H1 (cell line): ENCODE measurements around the gene RBMS1. TPM values are rescaled to one million over a fixed set of nuclear protein-coding genes. Genes with fewer than 3 reads are reported as not detected.

Source experiments
- CTCF ChIA-PET: fragments of 300-600 bp; sonication (Branson Sonifier 250); formaldehyde crosslinking; loops from one replicate; lab custom pipeline; 2021; ENCODE audit not compliant: partially characterized antibody; lab: Charles Lee
- POLR2A ChIA-PET: fragments of 300-600 bp; sonication (Branson Sonifier 250); formaldehyde crosslinking; loops from one replicate; lab custom pipeline; 2021; ENCODE audit warnings: inconsistent platforms; ENCODE audit not compliant: partially characterized antibody; lab: Charles Lee
- DNase-seq, 2 experiments: peaks; one replicate each; pipeline versions ENCODE4 v3.0.0 to v3.0.0-alpha.2; 2010 to 2022; ENCODE audit warnings: low spot score in 2 of 2, low read depth in 1 of 2, mixed read lengths in 1 of 2
- FAIRE-seq: peaks from 2 replicates; lab custom pipeline; 2011; peaks lifted over from hg19 to GRCh38; lab: Jason Lieb, UNC
- H2AFZ ChIP-seq: 2 replicates; pipeline ENCODE4 v1.8.1; 2012; ENCODE audit warnings: low read length, inconsistent platforms
- H2AK5ac ChIP-seq: 2 replicates; pipeline ENCODE4 v1.6.1; 2013; ENCODE audit warnings: low read depth, low read length
- H2BK120ac ChIP-seq: replicated peaks from 2 replicates; pipeline ENCODE3; 2013; ENCODE audit warnings: low read depth, low read length, inconsistent platforms
- H2BK12ac ChIP-seq: 2 replicates; pipeline ENCODE4 v1.6.1; 2013; ENCODE audit warnings: low read depth, low read length
- H2BK15ac ChIP-seq: 2 replicates; pipeline ENCODE4 v1.6.1; 2013; ENCODE audit warnings: low read length
- H2BK20ac ChIP-seq: 2 replicates; pipeline ENCODE4 v1.6.1; 2013; ENCODE audit warnings: low read length
- H2BK5ac ChIP-seq: 2 replicates; pipeline ENCODE4 v1.6.1; 2013; ENCODE audit warnings: low read depth, low read length
- H3K14ac ChIP-seq: 2 replicates; pipeline ENCODE4 v1.6.1; 2013; ENCODE audit warnings: inconsistent platforms; ENCODE audit not compliant: insufficient read length
- H3K18ac ChIP-seq: 2 replicates; pipeline ENCODE4 v1.6.1; 2013; ENCODE audit warnings: low read length; ENCODE audit errors: extremely low read depth
- H3K23ac ChIP-seq: 2 replicates; pipeline ENCODE4 v1.6.1; 2013; ENCODE audit warnings: inconsistent platforms; ENCODE audit not compliant: insufficient read length
- H3K23me2 ChIP-seq: 2 replicates; pipeline ENCODE4 v1.6.1; 2013; ENCODE audit warnings: low read depth, low read length
- H3K27ac ChIP-seq: 2 replicates; pipeline ENCODE4 v1.6.1; 2011; ENCODE audit warnings: low read depth, low read length, inconsistent platforms
- H3K27me3 ChIP-seq, 4 experiments: replicated peaks in 1 of 4; 1 replicate in 1 of 4; 2 replicates in 3 of 4; pipeline versions ENCODE4 v1.6.1 to v1.8.1; 2011 to 2013; ENCODE audit warnings: low read length in 3 of 4, mild to moderate bottlenecking in 3 of 4, inconsistent platforms in 2 of 4, mixed read lengths in 2 of 4, moderate library complexity in 1 of 4; ENCODE audit not compliant: control insufficient read depth in 3 of 4, insufficient read depth in 3 of 4; ENCODE audit errors: extremely low read depth in 1 of 4
- H3K36me3 ChIP-seq, 4 experiments: 2 replicates each; pipeline versions ENCODE4 v1.6.1 to v1.8.1; 2011 to 2013; ENCODE audit warnings: mild to moderate bottlenecking in 4 of 4, low read length in 3 of 4, moderate library complexity in 2 of 4, control low read depth in 1 of 4, inconsistent platforms in 1 of 4; ENCODE audit not compliant: insufficient read depth in 4 of 4, control insufficient read depth in 2 of 4
- H3K4ac ChIP-seq: replicated peaks from 2 replicates; pipeline ENCODE3; 2013; ENCODE audit warnings: low read length, low read depth, mixed read lengths, inconsistent platforms; ENCODE audit not compliant: insufficient read length
- H3K4me1 ChIP-seq, 4 experiments: replicated peaks in 1 of 4; 1 replicate in 1 of 4; 2 replicates in 3 of 4; pipeline versions ENCODE4 v1.6.1 to v1.8.1; 2011 to 2013; ENCODE audit warnings: low read length in 3 of 4, inconsistent platforms in 2 of 4, mixed read lengths in 1 of 4; ENCODE audit not compliant: insufficient read depth in 4 of 4, control insufficient read depth in 3 of 4
- H3K4me2 ChIP-seq, 2 experiments: 2 replicates each; pipeline versions ENCODE4 v1.6.1 to v1.8.1; 2011 to 2013; ENCODE audit warnings: low read depth in 2 of 2, low read length in 2 of 2, control low read depth in 1 of 2, inconsistent platforms in 1 of 2, mild to moderate bottlenecking in 1 of 2; ENCODE audit not compliant: insufficient read depth in 1 of 2
- H3K4me3 ChIP-seq, 4 experiments: fragments of 200-600, 300-600 bp in 1 of 4; sonication (generic), shearing (Covaris generic), sonication (Bioruptor Twin) in 1 of 4; 2 replicates each; pipeline versions ENCODE4 v1.5.1 to v1.8.1; 2011 to 2016; ENCODE audit warnings: low read length in 4 of 4, low read depth in 3 of 4, control low read depth in 2 of 4, inconsistent platforms in 2 of 4, mild to moderate bottlenecking in 2 of 4, mixed read lengths in 1 of 4, moderate library complexity in 1 of 4; ENCODE audit not compliant: insufficient read depth in 2 of 4; ENCODE audit errors: extremely low read depth in 1 of 4
- H3K56ac ChIP-seq: replicated peaks from 2 replicates; pipeline ENCODE3; 2013; ENCODE audit warnings: low read depth, mild to moderate bottlenecking, mixed read lengths, low read length, inconsistent platforms; ENCODE audit not compliant: insufficient read length
- H3K79me1 ChIP-seq: 2 replicates; pipeline ENCODE4 v1.6.1; 2013; ENCODE audit warnings: low read depth, low read length, control low read depth
- H3K79me2 ChIP-seq, 2 experiments: 2 replicates each; pipeline versions ENCODE4 v1.6.1 to v1.8.1; 2012 to 2013; ENCODE audit warnings: low read length in 2 of 2, mild to moderate bottlenecking in 2 of 2, inconsistent platforms in 1 of 2; ENCODE audit not compliant: insufficient read depth in 2 of 2, control insufficient read depth in 1 of 2
- H3K9ac ChIP-seq, 4 experiments: replicated peaks in 1 of 4; 1 replicate in 1 of 4; 2 replicates in 3 of 4; pipeline versions ENCODE4 v1.6.1 to v1.8.1; 2011 to 2013; ENCODE audit warnings: low read depth in 3 of 4, low read length in 3 of 4, control low read depth in 2 of 4, mild to moderate bottlenecking in 2 of 4, moderate library complexity in 2 of 4, inconsistent platforms in 1 of 4; ENCODE audit errors: extremely low read depth in 1 of 4
- H3K9me3 ChIP-seq, 2 experiments: 2 replicates each; pipeline versions ENCODE4 v1.6.1 to v1.8.1; 2012 to 2013; ENCODE audit warnings: mild to moderate bottlenecking in 2 of 2, moderate library complexity in 2 of 2, control low read depth in 1 of 2, inconsistent platforms in 1 of 2, low read depth in 1 of 2, low read length in 1 of 2, mixed read lengths in 1 of 2; ENCODE audit not compliant: insufficient read depth in 2 of 2
- H4K20me1 ChIP-seq, 2 experiments: replicated peaks in 1 of 2; 2 replicates each; pipeline versions ENCODE3 to v1.8.1; 2011 to 2013; ENCODE audit warnings: inconsistent platforms in 2 of 2, low read length in 2 of 2, mild to moderate bottlenecking in 1 of 2; ENCODE audit not compliant: insufficient read depth in 2 of 2, control insufficient read depth in 1 of 2
- H4K5ac ChIP-seq: 2 replicates; pipeline ENCODE4 v1.6.1; 2013; ENCODE audit warnings: low read length, low read depth, mixed read lengths, inconsistent platforms; ENCODE audit not compliant: insufficient read length
- H4K8ac ChIP-seq: 2 replicates; pipeline ENCODE4 v1.8.0; 2013; ENCODE audit warnings: mild to moderate bottlenecking, moderate library complexity, low read length, inconsistent platforms; ENCODE audit not compliant: insufficient read depth; ENCODE audit errors: extremely low read depth
- H4K91ac ChIP-seq: replicated peaks from 2 replicates; pipeline ENCODE3; 2013; ENCODE audit warnings: low read length, mixed read lengths, inconsistent platforms; ENCODE audit not compliant: insufficient read length
- ASH2L ChIP-seq: fragments of 200-600, 300-600 bp; sonication (generic); IDR thresholded peaks from one replicate; pipeline ENCODE4 v1.7.1; 2017; ENCODE audit warnings: low read length
- EGR1 ChIP-seq: IDR thresholded peaks from 2 replicates; pipeline ENCODE4 v1.6.1; 2011; ENCODE audit warnings: low read depth, low read length, borderline replicate concordance
- RXRA ChIP-seq: IDR thresholded peaks from 2 replicates; pipeline ENCODE4 v1.6.1; 2011; ENCODE audit warnings: low read depth, mild to moderate bottlenecking, low read length, moderate library complexity; ENCODE audit not compliant: insufficient read depth
- SP1 ChIP-seq: IDR thresholded peaks from 2 replicates; pipeline ENCODE4 v1.6.1; 2011; ENCODE audit warnings: low read depth, low read length
- WGBS, 2 experiments: shearing (Covaris generic) in 1 of 2; methylation state at CpG; one replicate each; pipeline versions ENCODE4 v1.1.6 to v1.1.7; 2013 to 2015; ENCODE audit warnings: low lambda C conversion rate in 2 of 2, mixed read lengths in 2 of 2, inconsistent platforms in 1 of 2, low coverage in 1 of 2, missing lambda C conversion rate in 1 of 2; ENCODE audit not compliant: insufficient replicate concordance in 2 of 2, insufficient coverage in 1 of 2, insufficient read length in 1 of 2; ENCODE audit errors: extremely low coverage in 1 of 2, missing lambda C conversion rate in 1 of 2; 5-methylcytosine and 5-hydroxymethylcytosine counted together
- polyA plus RNA-seq, 7 experiments: library from polyadenylated mRNA; depleted of rRNA in 3 of 7; stranded (reverse) in 5 of 7; unstranded in 2 of 7; fragments of >200 nt in 5 of 7; fragments of 200-250 nt in 2 of 7; gene quantifications; 1 replicate in 5 of 7; 2 replicates in 1 of 7; 4 replicates in 1 of 7; pipeline versions ENCODE4 v1.2.1 to v1.2.3, GENCODE V29; 2011 to 2013; ENCODE audit warnings: missing spikeins in 2 of 7, mixed read lengths in 2 of 7
- total RNA-seq: library from RNA; stranded (reverse); fragmentation: NEBNext Ultra II Directional; extraction: Animal tissue kit (Norgen Biotek cat#: 25700); gene quantifications from 2 replicates; pipeline ENCODE4 v1.2.1, GENCODE V29; 2021
- TF ChIP-seq, protein P1 (sequence below), 3 experiments: IDR thresholded peaks; 1 replicate in 2 of 3; 2 replicates in 1 of 3; pipeline versions ENCODE4 v1.5.1 to v1.6.1; 2011; ENCODE audit warnings: low read length in 3 of 3, mild to moderate bottlenecking in 3 of 3, inconsistent platforms in 2 of 3, low read depth in 1 of 3, moderate library complexity in 1 of 3; ENCODE audit not compliant: insufficient read depth in 1 of 3; ENCODE audit errors: control extremely low read depth in 1 of 3

RBMS1 gene
- total and polyA plus RNA-seq, 2 of the 8 experiments (the other 6 are each of a cell fraction or from before 2014, with no cell fraction given) = 53.7 to 60.0 TPM

DNA sequence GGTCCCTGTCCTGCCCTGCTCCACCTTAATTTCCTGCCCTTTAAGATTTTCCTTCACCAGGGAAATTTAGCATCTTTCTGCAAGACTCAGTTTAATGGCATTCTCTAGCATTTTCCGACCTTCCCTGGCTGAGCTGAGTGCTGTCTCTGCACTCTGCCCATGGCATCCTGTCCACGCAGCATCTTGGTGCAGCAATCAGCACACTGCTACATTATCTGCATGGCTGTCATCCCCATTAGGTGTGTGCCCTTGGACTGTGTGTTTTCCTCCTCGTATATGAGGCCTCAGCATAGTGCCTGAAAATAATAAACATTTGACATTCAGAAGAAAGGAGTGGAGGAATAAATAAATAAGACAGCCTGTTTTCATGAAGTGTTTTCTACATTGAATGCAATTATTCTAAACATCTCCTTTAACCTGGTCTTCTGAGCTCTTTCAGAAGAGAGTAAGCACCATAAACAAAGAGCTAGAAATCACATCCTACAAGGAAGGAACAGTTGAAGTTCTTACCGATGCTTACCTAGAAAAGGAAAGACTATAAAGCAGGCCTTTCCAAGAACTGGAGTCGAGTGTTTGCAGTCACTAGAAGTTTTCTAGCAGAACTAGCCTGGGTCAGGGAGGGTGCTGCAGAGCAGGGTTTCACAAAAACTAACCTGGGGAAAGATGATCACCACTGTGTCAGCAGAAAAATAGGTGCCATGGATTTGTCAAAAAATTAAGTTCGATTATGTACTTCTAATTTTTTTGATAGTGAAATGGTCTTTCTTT, 162.2 kb downstream of the RBMS1 start:
- DNase-seq (no peak), FAIRE-seq (no peak)
- Histone ChIP-seq H3K79me2 (peaks cover 0 to 38% of the 10 kb centered on the region in 2 experiments; a peak in 2 of 4 replicates), H3K18ac (no peak overlapping the region), H2AFZ (no peak overlapping the region), H3K23ac (no peak overlapping the region), H3K56ac (no peak overlapping the region), H2BK12ac (no peak overlapping the region; the same call in 1 of the 2 replicates), H3K27ac (no peak overlapping the region), H4K91ac (no peak overlapping the region), H2BK15ac (no peak overlapping the region), H3K4ac (no peak overlapping the region), H3K27me3 (no peaks in the 10 kb centered on the region), H2BK20ac (no peak overlapping the region), H3K14ac (no peak overlapping the region), H4K8ac (no peak overlapping the region; the same call in 1 of the 2 replicates), H4K20me1 (peaks cover 0 to 8% of the 10 kb centered on the region in 2 experiments), H3K23me2 (no peaks in the 10 kb centered on the region), H2AK5ac (no peak overlapping the region), H2BK120ac (no peak overlapping the region), H3K9me3 (no peaks in the 10 kb centered on the region), H3K4me2 (no peak overlapping the region), H4K5ac (no peak overlapping the region), H3K79me1 (peaks cover 9% of the 10 kb centered on the region), H3K4me3 (no peak overlapping the region), H3K36me3 (no peaks in the 10 kb centered on the region), H3K4me1 (no peaks in the 10 kb centered on the region), H3K9ac (no peak overlapping the region), H2BK5ac (no peak overlapping the region; the same call in 1 of the 2 replicates)
- 88% methylated on average over 6 of the region's 6 CpGs; no CpG with 5 or more reads in 1 of the 2 experiments for WGBS, 2 experiments
- CTCF ChIA-PET = interaction anchor here (1.7 kb wide), 2 partner anchors 8 to 106 kb away, joined by 3 to 4 read pairs; no protein-coding TSS in a partner anchor
- POLR2A ChIA-PET = no interaction called here
- TF ChIP-seq ASH2L (no peak), EGR1 (no peak), RXRA (no peak), SP1 (no peak)
- TF ChIP-seq, protein P1, sequence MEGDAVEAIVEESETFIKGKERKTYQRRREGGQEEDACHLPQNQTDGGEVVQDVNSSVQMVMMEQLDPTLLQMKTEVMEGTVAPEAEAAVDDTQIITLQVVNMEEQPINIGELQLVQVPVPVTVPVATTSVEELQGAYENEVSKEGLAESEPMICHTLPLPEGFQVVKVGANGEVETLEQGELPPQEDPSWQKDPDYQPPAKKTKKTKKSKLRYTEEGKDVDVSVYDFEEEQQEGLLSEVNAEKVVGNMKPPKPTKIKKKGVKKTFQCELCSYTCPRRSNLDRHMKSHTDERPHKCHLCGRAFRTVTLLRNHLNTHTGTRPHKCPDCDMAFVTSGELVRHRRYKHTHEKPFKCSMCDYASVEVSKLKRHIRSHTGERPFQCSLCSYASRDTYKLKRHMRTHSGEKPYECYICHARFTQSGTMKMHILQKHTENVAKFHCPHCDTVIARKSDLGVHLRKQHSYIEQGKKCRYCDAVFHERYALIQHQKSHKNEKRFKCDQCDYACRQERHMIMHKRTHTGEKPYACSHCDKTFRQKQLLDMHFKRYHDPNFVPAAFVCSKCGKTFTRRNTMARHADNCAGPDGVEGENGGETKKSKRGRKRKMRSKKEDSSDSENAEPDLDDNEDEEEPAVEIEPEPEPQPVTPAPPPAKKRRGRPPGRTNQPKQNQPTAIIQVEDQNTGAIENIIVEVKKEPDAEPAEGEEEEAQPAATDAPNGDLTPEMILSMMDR (IDR thresholded peaks at IDR 0.05; ENCODE audit: control extremely low read depth in 1 of 3, insufficient read depth in 1 of 3, low read depth in 1 of 3, low read length in 3 of 3) = no peak
